GF-D8 (cell line): ENCODE data around the gene C3orf38.
"Not testable (repeated sequence)": the region's sequence is repeated elsewhere in the genome, so short reads cannot be mapped to it uniquely, and the experiment has no call there.

ENCODE experiments used
- DNase-seq: peaks from one replicate; lab custom pipeline; 2025; lab: John Stamatoyannopoulos, UW

Gene C3orf38

GRCh38 chr3:88149509-88150362, at the start of gene C3orf38:
Gene C3orf38, plus strand, starts transcription at chr3:88149959. Its CDS starts 94 bp downstream, at chr3:88150053.
- DNase-seq: peak; percentile 74

- no peak for DNase-seq
Measured at GRCh38 chr3:88101142-88101541, 48.6 kb upstream of the C3orf38 start.

- DNase-seq: no peak
Measured at GRCh38 chr3:88105325-88105724, 44.4 kb upstream of the C3orf38 start.

GRCh38 chr3:88112289-88112688, 37.5 kb upstream of the C3orf38 start:
- DNase-seq: no peak

GRCh38 chr3:88113311-88114162, 36.2 kb upstream of the C3orf38 start:
- DNase-seq: peak; percentile 46

- no peak for DNase-seq
Measured at GRCh38 chr3:88114878-88115549, 34.7 kb upstream of the C3orf38 start.

GRCh38 chr3:88117683-88118082, 32.1 kb upstream of the C3orf38 start:
- DNase-seq: no peak

GRCh38 chr3:88118603-88119002, 31.2 kb upstream of the C3orf38 start:
- DNase-seq: not testable (repeated sequence)

- no peak for DNase-seq
Measured at GRCh38 chr3:88123526-88123925, 26.2 kb upstream of the C3orf38 start.

- DNase-seq: no peak
Measured at GRCh38 chr3:88131695-88132094, 18.1 kb upstream of the C3orf38 start.

- no peak for DNase-seq
Measured at GRCh38 chr3:88132894-88133293, 16.9 kb upstream of the C3orf38 start.

- DNase-seq: no peak
Measured at GRCh38 chr3:88133711-88134263, 16.0 kb upstream of the C3orf38 start.

- DNase-seq: no peak
Measured at GRCh38 chr3:88137836-88138235, 11.9 kb upstream of the C3orf38 start.

- DNase-seq: no peak
Measured at GRCh38 chr3:88141458-88142083, 8.2 kb upstream of the C3orf38 start.

- DNase-seq: no peak
Measured at GRCh38 chr3:88142094-88142624, 7.6 kb upstream of the C3orf38 start.

GRCh38 chr3:88147261-88147660, 2.5 kb upstream of the C3orf38 start:
- no peak for DNase-seq

- no peak for DNase-seq
Measured at GRCh38 chr3:88148651-88149050, 1.1 kb upstream of the C3orf38 start.

- no peak for DNase-seq
Measured at GRCh38 chr3:88149101-88149508, 654 bp upstream of the C3orf38 start.

GRCh38 chr3:88150371-88150770, 612 bp downstream of the C3orf38 start:
- no peak for DNase-seq

- peak; percentile 28 for DNase-seq
Measured at GRCh38 chr3:88150806-88151205, 1.0 kb downstream of the C3orf38 start.

- DNase-seq: no peak
Measured at GRCh38 chr3:88151358-88151757, 1.6 kb downstream of the C3orf38 start.
